Stomach smooth muscle (tissue), 2 donors: ENCODE data around the gene TMEM44.
"Not testable (repeated sequence)": the region's sequence is repeated elsewhere in the genome, so short reads cannot be mapped to it uniquely, and the experiment has no call there.

Experiments used
- H3K27ac ChIP-seq: one replicate; pipeline ENCODE4 v1.7.0; 2013; ENCODE audit warnings: mild to moderate bottlenecking, low read length, inconsistent platforms
- H3K27me3 ChIP-seq, 2 donors: one replicate each; pipeline ENCODE4 v1.7.0; 2013; ENCODE audit warnings: low read length in 2 of 2; ENCODE audit not compliant: insufficient read depth in 2 of 2, control insufficient read depth in 1 of 2
- H3K36me3 ChIP-seq, 2 donors: one replicate each; pipeline ENCODE4 v1.7.0; 2013; ENCODE audit warnings: low read length in 2 of 2; ENCODE audit not compliant: control insufficient read depth in 2 of 2, insufficient read depth in 2 of 2
- H3K4me1 ChIP-seq: one replicate; pipeline ENCODE4 v1.7.0; 2013; ENCODE audit warnings: low read length; ENCODE audit not compliant: control insufficient read depth, insufficient read depth
- H3K4me3 ChIP-seq, 2 donors: one replicate each; pipeline ENCODE4 v1.7.0; 2013; ENCODE audit warnings: low read length in 2 of 2
- H3K9ac ChIP-seq, 2 donors: one replicate each; pipeline ENCODE4 v1.7.0; 2013; ENCODE audit warnings: low read length in 2 of 2, mild to moderate bottlenecking in 1 of 2
- H3K9me3 ChIP-seq, 2 donors: one replicate each; pipeline ENCODE4 v1.7.0; 2013; ENCODE audit warnings: low read length in 2 of 2; ENCODE audit not compliant: control insufficient read depth in 2 of 2
- donor health status: healthy.
- donor health status: Pancreatic carcinoma.

TMEM44 gene

DNA sequence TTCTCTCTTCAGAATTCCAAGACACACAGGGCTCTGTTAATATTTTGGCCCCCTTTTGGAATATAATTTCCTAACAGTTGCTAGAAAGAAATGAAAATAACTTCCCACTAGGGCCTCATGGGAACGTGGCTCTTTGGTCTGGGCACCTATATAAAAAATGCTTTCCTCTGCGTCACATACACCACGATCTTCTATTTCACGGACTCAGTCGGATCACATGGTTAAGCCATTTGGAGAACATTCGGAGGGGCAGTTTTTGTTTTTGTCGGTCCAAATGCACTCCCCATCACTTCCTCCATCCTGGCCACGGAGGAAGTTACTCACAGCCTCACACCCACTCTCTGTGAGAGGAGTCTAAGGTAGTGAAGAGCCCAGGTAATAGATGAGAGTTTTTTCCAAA is 21.0 kb downstream of the TMEM44 start:
- Histone ChIP-seq H3K27me3 (no peaks in the 10 kb centered on the region), H3K9ac (no peak overlapping the region), H3K27ac (no peak overlapping the region), H3K9me3 (no peaks in the 10 kb centered on the region), H3K36me3 (no peaks in the 10 kb centered on the region), H3K4me1 (no peaks in the 10 kb centered on the region), H3K4me3 (no peak overlapping the region)

DNA sequence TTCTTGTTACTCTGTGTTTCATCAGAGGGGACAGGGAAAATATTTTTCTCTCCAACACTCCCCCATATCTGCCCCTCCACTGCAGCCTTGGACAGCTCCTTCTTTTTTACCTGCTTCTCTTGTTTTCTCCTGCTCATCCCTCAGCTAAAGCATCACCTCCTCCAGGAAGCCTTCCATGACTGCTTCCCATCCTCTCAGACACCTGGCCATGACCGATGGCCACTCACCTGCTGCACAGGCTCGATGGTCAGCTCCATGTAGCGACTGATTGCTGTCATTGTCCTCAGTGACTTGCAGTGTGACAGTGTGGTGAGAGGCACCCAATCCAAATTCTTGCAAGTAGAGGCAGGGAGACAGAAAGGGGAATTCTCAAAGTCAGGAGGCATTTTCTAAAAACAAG is 22.5 kb downstream of the TMEM44 start:
- Histone ChIP-seq H3K9ac (no peak overlapping the region), H3K4me3 (no peak overlapping the region), H3K4me1 (no peaks in the 10 kb centered on the region), H3K27me3 (no peaks in the 10 kb centered on the region), H3K9me3 (no peaks in the 10 kb centered on the region), H3K36me3 (no peaks in the 10 kb centered on the region), H3K27ac (no peak overlapping the region)

DNA sequence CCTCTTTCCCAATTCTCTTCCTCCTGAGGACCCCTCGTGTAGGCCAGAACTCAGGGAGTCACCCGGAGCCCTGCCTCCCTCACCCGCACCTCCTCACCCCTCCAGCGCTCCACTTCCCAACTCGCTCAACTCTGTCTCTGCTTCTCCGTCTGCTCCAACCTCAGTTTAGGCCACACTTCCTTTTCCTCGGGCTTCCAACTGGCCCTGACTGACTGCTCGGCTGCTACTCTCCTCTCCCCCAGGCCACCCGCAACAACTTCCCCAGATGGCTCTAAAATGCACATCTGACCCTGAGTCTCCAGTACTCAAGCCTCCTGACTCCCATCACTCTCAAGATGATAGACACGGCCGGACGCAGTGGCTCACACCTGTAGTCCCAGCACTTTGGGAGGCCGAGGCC is 23.6 kb downstream of the TMEM44 start:
- Histone ChIP-seq H3K27me3 (no peaks in the 10 kb centered on the region), H3K4me3 (no peak overlapping the region), H3K36me3 (no peaks in the 10 kb centered on the region), H3K27ac (no peak overlapping the region), H3K9me3 (no peaks in the 10 kb centered on the region), H3K9ac (no peak overlapping the region), H3K4me1 (no peaks in the 10 kb centered on the region)

DNA sequence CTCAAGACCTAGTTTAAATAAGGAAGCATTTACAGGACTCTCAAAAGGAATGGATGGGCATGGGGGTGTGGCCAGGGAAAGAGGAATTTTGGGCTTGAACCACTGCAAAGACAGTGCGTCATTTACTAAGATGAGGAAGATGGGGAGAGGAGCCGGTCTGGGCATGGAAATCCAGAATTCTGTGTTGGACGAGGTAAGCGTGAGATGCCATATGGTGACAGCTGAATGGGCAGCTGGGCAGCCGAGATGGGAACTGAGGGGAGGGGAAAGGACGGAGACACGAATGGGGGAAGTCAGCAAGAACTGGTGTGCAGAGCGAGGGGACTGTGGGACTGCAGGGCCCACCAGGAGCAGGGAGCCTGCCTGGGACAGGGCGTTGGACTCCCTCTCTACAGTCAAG is 24.2 kb downstream of the TMEM44 start:
- H3K4me3 ChIP-seq = no peak overlapping the region
- no peaks in the 10 kb centered on the region for H3K4me1 ChIP-seq
- no peak overlapping the region for H3K27ac ChIP-seq
- no peak overlapping the region for H3K9ac ChIP-seq
- H3K36me3 ChIP-seq = no peaks in the 10 kb centered on the region
- H3K9me3 ChIP-seq = no peaks in the 10 kb centered on the region
- no peaks in the 10 kb centered on the region for H3K27me3 ChIP-seq

DNA sequence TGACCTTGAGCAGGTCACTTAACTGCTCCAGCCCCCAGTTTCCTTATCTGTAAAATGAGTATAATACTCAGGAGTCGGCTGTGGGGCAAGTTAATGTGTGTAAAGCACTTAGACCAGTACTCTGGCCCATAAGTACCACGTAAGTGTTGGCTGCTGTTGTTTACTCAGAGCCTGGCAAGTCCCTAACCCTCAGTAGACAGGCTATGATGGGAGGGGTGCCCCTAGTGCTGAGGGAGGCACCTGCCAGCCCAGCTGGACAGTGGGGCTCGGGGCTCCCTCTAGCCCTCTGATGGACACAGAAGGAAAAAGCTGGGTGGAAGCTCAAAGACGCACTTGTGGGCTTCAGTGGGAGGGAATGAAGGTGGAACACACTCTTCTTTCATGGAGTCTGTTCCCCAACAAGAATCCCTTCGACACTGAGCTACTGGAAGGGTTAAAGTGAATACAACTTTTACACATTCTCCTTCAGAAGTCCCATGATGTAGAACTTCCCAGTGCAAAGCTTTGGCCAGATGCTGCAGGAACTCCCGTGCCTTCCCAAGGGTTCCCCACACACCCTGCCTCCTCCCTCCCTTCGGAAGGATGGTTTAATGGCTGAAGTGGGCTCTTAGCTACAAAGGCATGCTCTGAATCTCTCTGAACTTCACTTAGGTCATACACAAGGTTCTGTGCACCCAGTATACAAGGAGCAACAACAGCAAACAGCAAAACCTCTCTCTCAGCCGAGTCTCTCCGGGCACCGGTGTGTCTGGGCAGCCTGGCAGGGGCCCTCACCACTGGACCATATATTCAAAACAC is 25.4 kb downstream of the TMEM44 start:
- Histone ChIP-seq H3K4me1 (no peaks in the 10 kb centered on the region), H3K4me3 (no peak overlapping the region), H3K27me3 (no peaks in the 10 kb centered on the region), H3K27ac (no peak overlapping the region), H3K9ac (no peak overlapping the region), H3K9me3 (no peaks in the 10 kb centered on the region), H3K36me3 (no peaks in the 10 kb centered on the region)

DNA sequence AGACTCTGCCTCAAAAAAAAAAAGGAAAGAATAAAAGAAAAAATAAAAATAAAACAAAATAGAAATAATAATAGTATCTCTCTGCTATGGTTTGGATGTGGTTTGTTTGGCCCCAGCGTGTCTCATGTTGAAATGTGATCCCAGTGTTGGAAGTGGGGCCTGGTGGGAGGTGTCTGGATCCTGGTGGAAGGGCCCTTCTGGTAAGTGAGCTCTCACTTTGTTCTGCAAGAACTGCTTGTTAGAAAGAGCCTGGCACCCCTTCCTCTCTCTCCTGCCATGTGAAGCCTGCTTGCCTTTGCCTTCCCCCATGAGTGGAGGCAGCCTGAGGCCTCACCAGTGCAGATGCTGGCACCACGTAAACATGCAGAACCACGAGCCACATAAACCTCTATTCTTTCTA is 26.3 kb downstream of the TMEM44 start:
- no peaks in the 10 kb centered on the region for H3K9me3 ChIP-seq
- no peak overlapping the region for H3K4me3 ChIP-seq
- H3K9ac ChIP-seq = no peak overlapping the region
- H3K27me3 ChIP-seq = no peaks in the 10 kb centered on the region
- H3K4me1 ChIP-seq = no peaks in the 10 kb centered on the region
- H3K36me3 ChIP-seq = no peaks in the 10 kb centered on the region
- H3K27ac ChIP-seq = no peak overlapping the region

DNA sequence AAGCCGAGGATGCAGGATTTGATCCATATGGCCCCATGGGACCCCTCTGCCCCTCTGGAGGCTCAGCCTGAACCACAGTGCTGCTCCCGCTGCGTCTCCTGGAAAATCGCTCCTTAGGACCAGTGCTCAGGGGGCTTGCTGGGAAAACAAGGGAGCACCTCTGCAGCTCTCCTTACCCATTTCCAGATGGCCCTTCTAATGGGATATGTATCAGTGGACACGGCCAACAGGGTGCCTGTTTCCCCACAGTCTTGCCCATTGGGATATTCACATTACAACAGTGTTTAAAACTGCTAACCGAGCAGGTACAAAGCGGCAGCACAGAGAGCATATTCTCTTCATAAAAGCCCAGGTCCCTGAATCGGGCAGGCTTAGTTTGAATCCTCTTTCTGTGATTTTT is 27.1 kb downstream of the TMEM44 start:
- no peaks in the 10 kb centered on the region for H3K36me3 ChIP-seq
- H3K9ac ChIP-seq = no peak overlapping the region
- no peaks in the 10 kb centered on the region for H3K9me3 ChIP-seq
- no peaks in the 10 kb centered on the region for H3K27me3 ChIP-seq
- no peak overlapping the region for H3K4me3 ChIP-seq
- H3K27ac ChIP-seq = no peak overlapping the region
- H3K4me1 ChIP-seq = no peaks in the 10 kb centered on the region

DNA sequence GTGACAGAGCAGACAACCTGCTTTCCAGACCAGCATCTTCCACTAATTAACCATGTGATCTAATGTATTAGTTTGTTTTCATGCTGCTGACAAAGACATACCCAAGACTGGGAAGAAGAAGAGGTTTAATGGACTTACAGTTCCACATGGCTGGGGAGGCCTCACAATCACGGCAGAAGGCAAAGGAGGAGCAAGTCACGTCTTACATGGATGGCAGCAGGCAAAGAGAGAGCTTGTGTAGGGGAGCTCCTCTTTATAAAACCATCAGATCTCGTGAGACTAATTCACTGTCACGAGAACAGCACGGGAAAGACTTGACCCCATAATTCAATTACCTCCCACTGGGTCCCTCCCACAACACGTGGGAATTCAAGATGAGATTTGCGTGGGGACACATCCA is 27.9 kb downstream of the TMEM44 start:
- not testable (repeated sequence) for H3K9me3 ChIP-seq, H3K27ac ChIP-seq, H3K36me3 ChIP-seq, H3K4me1 ChIP-seq, H3K9ac ChIP-seq, H3K27me3 ChIP-seq, H3K4me3 ChIP-seq

DNA sequence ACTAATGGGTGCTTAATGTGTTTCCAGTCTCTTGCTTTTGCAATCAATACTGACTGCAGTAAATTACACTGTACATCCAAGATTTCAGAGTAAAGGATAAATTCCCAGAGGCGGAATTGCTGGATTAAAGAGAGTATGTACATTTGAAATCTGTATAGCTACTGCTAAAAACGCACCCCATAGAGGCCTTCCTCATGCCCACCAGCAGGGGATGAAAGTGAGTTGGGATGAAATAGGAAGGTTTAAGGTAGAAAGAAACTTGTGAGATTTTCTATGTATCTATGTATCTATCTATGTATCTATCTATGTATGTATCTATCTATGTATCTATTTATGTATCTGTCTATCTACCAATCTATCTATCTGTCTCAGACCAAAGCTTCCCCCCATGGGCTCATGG is 28.4 kb downstream of the TMEM44 start:
- H3K9me3 ChIP-seq = no peaks in the 10 kb centered on the region
- H3K9ac ChIP-seq = no peak overlapping the region
- H3K4me1 ChIP-seq = no peaks in the 10 kb centered on the region
- no peak overlapping the region for H3K27ac ChIP-seq
- H3K27me3 ChIP-seq = no peaks in the 10 kb centered on the region
- H3K4me3 ChIP-seq = no peak overlapping the region
- H3K36me3 ChIP-seq = no peaks in the 10 kb centered on the region

DNA sequence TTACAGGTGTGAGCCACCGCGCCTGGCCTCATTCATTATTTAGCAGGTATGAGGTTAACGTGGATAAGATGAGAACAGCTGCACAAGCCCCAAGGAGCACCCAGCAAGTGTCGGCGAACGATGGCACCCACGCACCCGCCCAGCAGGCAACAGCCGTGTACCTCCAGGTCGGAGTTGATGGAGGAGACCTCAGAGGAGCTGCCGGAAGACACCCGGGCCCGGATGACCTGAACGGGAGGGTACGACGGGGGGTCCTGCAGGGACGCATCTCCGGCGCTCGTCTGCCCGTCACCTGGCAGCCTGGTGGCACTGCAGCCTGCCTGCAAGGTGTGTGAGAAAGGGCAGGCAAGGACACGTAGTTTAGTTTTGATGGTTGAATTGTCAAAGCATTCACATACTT is 29.1 kb downstream of the TMEM44 start:
- H3K36me3 ChIP-seq = no peaks in the 10 kb centered on the region
- H3K4me3 ChIP-seq = no peak overlapping the region
- no peaks in the 10 kb centered on the region for H3K4me1 ChIP-seq
- no peak overlapping the region for H3K27ac ChIP-seq
- H3K9ac ChIP-seq = no peak overlapping the region
- no peaks in the 10 kb centered on the region for H3K27me3 ChIP-seq
- no peaks in the 10 kb centered on the region for H3K9me3 ChIP-seq

DNA sequence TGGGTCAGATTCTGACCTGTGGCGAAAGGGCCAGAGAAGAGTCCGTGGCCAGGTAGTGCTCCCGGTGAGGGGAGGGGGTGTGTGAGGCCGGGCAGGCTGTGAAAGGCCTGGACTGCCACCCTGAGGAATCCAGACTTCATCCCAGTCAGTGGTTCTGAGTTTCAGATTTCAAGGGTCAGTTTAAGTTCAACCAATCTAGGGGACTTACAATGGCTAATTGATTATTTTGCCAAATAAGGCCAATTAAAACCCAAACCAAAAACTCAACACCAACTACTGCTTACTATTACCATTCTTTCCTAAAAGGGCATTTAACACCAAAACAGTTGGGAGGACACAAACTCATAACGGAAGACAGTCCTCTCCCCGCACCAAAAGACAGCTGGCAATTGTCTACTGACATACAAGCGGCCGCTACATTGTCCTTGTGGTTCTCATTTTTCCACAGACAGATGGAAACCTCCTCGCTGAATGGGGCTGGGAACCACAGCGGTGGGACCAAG is 30.5 kb downstream of the TMEM44 start:
- H3K4me1 ChIP-seq = no peaks in the 10 kb centered on the region
- no peak overlapping the region for H3K4me3 ChIP-seq
- H3K9me3 ChIP-seq = no peaks in the 10 kb centered on the region
- no peaks in the 10 kb centered on the region for H3K36me3 ChIP-seq
- H3K9ac ChIP-seq = no peak overlapping the region
- no peak overlapping the region for H3K27ac ChIP-seq
- H3K27me3 ChIP-seq = no peaks in the 10 kb centered on the region
